GM12801 (cell line): Measurements from ENCODE around the gene CCSER1.

Experiments used
- CTCF ChIP-seq: IDR thresholded peaks from one replicate; pipeline ENCODE4 v1.5.1; 2011; ENCODE audit warnings: control low read depth; ENCODE audit not compliant: insufficient read length; ENCODE audit errors: extremely low read depth

The CCSER1 gene

GRCh38 chr4:90474484-90474883 lies 347.3 kb downstream of the CCSER1 start:
- TF ChIP-seq CTCF, result no peak

GRCh38 chr4:90476019-90476418 lies 348.8 kb downstream of the CCSER1 start:
- TF ChIP-seq CTCF, result no peak

GRCh38 chr4:90476586-90476985 lies 349.4 kb downstream of the CCSER1 start:
- no peak for TF ChIP-seq CTCF

GRCh38 chr4:90486346-90486745 lies 359.2 kb downstream of the CCSER1 start:
- no peak for TF ChIP-seq CTCF

GRCh38 chr4:90495211-90495610 lies 368.0 kb downstream of the CCSER1 start:
- TF ChIP-seq CTCF, result no peak

GRCh38 chr4:90495936-90496335 lies 368.7 kb downstream of the CCSER1 start:
- no peak for TF ChIP-seq CTCF

GRCh38 chr4:90498175-90498574 lies 371.0 kb downstream of the CCSER1 start:
- no peak for TF ChIP-seq CTCF

GRCh38 chr4:90503677-90504076 lies 376.5 kb downstream of the CCSER1 start:
- no peak for TF ChIP-seq CTCF
